Measurements from ENCODE around the gene TRMT2A.

DNA sequence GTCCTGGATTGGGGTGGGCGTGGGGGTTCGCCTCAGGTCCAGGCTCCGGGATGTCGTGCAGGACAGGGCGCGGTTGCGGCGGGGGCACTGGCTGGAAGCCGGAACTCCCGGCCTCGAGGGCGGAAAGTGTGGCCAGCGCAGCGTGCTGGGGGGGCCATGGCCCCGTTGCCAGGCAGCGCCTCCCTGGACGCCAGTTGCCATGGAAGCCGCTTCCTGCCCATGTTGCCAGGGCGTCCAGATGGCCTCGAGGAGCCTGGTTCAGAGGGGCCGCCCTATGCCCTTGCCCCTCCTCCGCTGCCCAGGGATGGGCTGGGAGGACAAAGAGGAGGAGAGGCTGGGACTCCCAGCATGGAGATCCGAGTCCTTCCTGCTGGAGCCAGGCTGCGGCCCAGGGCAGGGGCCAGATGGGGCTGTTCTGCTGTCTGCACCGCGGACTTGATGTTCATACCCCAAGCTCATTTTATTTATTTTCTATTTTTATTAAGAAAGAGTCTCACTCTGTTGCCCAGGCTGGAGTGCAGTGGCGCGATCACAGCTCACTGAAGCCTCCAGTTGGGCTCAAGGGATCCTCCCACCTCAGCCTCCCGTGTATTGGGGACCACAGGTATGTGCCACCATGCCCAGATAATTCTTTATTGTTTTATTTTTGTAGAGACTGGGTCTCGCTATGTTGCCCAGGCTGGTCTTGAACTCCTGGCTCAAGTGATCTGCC is 38.5 kb upstream of the TRMT2A start:
- TF ChIP-seq, protein P1, sequence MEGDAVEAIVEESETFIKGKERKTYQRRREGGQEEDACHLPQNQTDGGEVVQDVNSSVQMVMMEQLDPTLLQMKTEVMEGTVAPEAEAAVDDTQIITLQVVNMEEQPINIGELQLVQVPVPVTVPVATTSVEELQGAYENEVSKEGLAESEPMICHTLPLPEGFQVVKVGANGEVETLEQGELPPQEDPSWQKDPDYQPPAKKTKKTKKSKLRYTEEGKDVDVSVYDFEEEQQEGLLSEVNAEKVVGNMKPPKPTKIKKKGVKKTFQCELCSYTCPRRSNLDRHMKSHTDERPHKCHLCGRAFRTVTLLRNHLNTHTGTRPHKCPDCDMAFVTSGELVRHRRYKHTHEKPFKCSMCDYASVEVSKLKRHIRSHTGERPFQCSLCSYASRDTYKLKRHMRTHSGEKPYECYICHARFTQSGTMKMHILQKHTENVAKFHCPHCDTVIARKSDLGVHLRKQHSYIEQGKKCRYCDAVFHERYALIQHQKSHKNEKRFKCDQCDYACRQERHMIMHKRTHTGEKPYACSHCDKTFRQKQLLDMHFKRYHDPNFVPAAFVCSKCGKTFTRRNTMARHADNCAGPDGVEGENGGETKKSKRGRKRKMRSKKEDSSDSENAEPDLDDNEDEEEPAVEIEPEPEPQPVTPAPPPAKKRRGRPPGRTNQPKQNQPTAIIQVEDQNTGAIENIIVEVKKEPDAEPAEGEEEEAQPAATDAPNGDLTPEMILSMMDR (IDR thresholded peaks at IDR 0.05; ENCODE audit: insufficient read depth, low read length, poor library complexity, severe bottlenecking): no peak
- TF ChIP-seq EZH2phosphoT487 (conservative IDR thresholded peaks at IDR 0.05; ENCODE audit: low read length): no peak

Data from SU-DHL-6 (cell line).